HEK293T (cell line): Measurements from ENCODE around the gene KRT25.

Experiments
- ELF4 ChIP-seq: fragments of 450-650 bp; IDR thresholded peaks from 2 replicates; pipeline ENCODE4 v1.6.1; 2017; ENCODE audit warnings: antibody characterized with exemption
- L3MBTL2 ChIP-seq: fragments of 450-650 bp; conservative IDR thresholded peaks from 2 replicates; pipeline ENCODE4 v1.6.1; 2016; ENCODE audit warnings: mild to moderate bottlenecking
- SP1 ChIP-seq: fragments of 450-650 bp; IDR thresholded peaks from 2 replicates; pipeline ENCODE4 v1.6.1; 2017
- SUZ12 ChIP-seq: fragments of 450-650 bp; IDR thresholded peaks from 2 replicates; pipeline ENCODE4 v1.6.1; 2016; ENCODE audit warnings: mild to moderate bottlenecking

DNA sequence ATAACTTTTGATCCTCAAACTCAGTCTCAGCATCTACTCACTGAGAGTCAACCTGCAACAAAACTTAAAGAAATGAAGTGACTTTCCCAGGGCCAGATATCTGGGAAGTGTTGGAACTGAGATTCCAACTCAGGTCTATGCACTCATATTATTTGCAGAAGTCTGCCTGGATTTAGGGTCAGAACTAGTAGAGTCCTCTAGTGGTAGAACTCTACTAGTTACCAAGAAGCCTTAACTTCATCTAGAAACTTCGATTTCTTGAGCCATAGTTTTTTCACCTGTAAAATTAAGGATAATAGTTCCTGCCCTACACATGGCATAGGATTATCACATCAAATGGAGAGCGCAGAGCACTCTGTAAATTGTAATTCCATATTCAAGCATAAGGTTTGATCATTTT is 28.2 kb downstream of the KRT25 start:
- TF ChIP-seq SP1 (no peak), SUZ12 (no peak), L3MBTL2 (no peak), ELF4 (no peak)
